Stimulated activated CD4-positive, alpha-beta T cell treated with anti-CD3 and anti-CD28 coated beads, Interleukin-1b, Interleukin-23, amount 100 ng/mL, for 4 hours (primary cell): Measurements from ENCODE around the gene WDTC1.

Experiments
- DNase-seq, 2 donors: peaks; one replicate each; pipeline ENCODE4 v3.0.0-alpha.2; 2020; ENCODE audit warnings: low read depth in 2 of 2

The WDTC1 gene

DNA sequence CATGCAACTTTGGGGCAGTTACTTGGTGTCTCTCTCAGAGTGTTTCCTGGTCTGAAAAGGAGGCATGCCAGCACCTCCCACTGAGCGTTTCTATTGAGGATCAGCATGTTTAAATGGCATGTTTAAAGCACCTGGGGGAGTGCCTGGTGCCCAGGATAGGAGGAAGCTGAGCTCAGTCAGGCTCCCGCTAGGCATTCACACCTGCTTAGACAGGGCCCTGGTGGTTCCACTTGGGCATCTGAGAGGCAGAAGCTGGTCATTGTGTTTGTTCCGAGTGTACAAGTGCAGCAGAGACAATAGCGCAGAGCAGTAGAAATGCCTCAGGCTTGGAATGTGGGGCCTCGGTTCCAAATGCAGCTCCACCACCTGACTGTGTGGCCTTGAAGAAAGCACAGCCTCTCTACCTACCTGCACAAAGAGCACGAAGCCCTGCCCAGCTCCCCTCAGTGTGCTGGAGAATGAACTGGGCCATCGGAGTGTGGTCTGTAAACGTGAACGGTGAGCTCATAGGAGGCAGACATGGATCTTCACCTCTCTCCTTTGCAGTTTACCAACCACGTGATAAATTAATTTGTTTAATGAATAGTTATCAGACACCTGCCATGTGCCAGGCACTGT is 67.3 kb downstream of the WDTC1 start:
- DNase-seq, result no peak

DNA sequence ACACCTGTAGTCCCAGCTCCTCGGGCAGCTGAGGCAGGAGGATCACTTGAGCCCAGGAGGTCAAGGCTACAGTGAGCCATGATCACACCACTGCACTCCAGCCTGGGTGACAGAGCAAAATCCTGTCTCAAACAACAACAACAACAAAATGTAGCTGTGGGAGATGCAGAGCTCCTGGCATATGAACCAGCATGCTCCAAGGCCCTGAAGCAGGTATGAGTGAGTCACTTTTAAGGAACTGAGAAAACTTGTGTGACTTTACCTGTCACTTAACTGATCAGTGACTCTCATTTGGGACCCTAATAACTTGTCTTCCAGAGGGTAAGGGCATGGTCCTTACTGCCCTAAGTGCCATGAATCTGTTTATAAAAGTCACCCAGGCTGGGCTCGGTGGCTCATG is 68.2 kb downstream of the WDTC1 start:
- DNase-seq, result no peak

- no peak for DNase-seq
Observed at GRCh38 chr1:27303509-27303908, 69.1 kb downstream of the WDTC1 start.

- no peak for DNase-seq
Observed at GRCh38 chr1:27306071-27306470, 71.6 kb downstream of the WDTC1 start.

DNA sequence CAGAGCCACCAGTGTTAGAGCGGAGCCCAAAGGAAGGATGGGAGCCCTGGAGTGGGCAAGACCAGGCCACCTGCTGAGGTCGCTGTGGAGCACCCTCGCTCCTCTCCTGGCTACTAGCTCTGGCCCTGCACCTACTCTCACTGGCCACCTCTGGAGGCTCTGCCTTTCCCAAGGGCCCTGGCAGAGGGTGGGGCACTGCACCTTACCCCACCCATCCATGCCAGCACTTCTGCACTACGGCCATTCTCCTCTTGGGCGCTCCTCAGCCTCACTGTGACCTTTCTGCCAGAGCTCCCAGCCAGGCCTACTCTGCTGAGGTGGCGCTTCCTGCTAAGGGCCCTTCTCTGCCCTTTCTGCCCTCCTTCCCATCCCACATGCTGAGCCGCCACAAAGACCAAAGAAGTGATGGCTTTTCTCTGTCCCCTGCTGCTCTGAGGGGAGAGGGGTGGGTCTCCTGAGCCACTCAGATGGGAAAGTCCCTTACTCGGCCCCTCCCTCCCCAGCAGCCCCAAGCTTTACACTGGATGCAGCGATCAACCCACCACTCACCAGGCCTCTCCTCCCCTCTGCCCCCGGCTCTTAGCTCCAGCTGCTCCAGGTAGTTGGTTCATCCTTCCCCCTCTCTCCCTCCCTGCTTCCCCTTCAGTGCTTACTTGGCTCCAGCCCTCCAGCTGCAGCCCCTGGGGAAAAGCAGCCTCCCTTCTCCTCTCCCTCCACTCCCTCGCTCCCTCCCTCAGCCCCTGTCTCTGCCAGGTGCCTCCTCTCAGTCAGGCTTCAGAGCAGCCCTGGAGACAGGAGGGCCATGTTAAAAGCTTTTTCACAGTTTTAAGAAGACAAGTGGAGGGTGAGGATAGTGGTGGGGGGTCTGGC is 72.7 kb downstream of the WDTC1 start:
- no peak for DNase-seq

GRCh38 chr1:27307874-27308598 is 73.6 kb downstream of the WDTC1 start:
- DNase-seq, result no peak

- no peak for DNase-seq
Observed at GRCh38 chr1:27314169-27314568, 79.7 kb downstream of the WDTC1 start.

DNA sequence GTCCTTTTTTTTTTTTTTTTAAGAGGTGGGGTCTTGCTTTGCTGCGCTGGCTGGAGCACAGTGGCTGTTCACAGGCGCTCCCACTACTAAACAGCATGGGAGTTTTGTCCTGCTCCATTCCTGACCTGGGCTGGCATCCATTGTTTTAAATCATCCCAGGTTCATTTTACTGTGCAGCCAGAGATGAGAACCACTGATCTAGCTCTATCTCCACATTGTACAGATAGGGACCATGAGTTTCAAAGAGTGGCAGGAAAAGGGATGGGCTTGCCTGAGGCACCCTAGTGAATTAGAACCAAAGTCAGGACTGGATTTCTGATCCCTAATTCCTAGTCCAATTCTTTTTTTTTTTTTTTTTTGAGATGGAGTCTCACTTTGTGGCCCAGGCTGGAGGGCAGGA is 80.3 kb downstream of the WDTC1 start:
- DNase-seq, result no peak

GRCh38 chr1:27316860-27317259 is 82.4 kb downstream of the WDTC1 start:
- DNase-seq, result no peak

DNA sequence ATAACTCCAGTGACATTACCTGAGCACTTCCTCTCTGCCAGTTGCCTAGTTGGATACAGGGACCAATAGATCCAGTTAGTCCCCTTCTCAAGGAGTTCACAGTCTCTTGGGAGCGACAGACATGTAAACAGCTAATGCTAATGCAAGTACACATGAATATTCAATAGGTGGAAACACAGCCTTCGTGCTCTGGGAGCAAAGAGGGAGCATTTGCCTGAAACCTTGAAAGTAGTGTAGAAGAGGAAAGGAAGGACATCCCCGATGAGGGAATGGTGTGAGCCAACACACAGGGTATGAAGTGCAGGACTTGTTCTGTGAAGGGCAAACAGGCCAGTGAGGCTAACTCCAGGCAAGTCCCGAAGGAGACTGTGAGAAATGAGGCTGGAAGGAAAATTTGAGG is 83.7 kb downstream of the WDTC1 start:
- DNase-seq, result no peak

GRCh38 chr1:27318596-27318995 is 84.2 kb downstream of the WDTC1 start:
- no peak for DNase-seq

- peak; percentile 94 to 95 for DNase-seq
Observed at GRCh38 chr1:27321813-27322568, 87.6 kb downstream of the WDTC1 start, which contains the start of gene TMEM222. TSS of gene TMEM222 (plus strand) at chr1:27322163. CDS start at chr1:27322198, 35 bp downstream.

- DNase-seq, result no peak
Observed at GRCh38 chr1:27322569-27323240, 88.3 kb downstream of the WDTC1 start.

GRCh38 chr1:27325286-27325685 is 90.9 kb downstream of the WDTC1 start:
- DNase-seq, result no peak

GRCh38 chr1:27327964-27328363 is 93.5 kb downstream of the WDTC1 start:
- no peak for DNase-seq

GRCh38 chr1:27330786-27331185 is 96.4 kb downstream of the WDTC1 start:
- no peak for DNase-seq

DNA sequence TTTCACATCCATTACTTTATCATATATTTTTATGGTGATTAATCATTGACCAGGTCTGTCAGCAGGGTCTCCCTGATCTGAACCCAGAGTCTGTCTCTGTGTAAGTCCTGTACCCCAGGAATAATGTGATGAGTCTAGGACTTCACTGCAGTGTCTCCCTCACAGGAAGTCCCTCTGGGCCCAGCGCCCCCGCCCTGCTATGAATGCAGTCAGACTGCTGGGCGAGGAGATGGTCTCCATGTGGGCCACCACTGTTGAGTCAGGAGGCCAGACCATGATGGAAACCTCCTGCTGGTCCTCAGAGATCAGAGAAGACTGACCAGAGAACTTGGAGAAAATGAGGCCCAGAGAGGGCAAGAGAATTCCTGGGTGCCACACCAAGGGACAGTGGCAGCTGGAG is 97.0 kb downstream of the WDTC1 start:
- DNase-seq, result no peak

DNA sequence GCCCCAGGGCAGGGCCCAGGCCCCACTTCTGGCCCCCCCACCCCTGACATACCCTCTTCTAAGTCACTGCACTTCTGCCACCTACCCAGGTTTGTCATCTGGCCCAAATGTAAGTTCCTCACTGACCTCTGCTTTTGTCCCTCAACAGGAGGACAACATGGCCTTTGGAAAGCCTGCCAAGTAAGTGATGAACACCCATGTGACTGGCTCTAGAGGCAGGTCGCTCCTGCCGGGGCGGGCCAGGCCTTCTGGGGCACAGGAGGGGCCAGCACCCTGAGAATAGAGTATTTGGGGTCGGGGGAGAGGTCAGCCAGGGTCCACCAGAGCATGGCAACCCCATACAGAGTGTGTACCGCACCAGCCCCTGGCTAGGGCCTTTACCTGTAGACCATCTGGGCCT is 97.5 kb downstream of the WDTC1 start:
- no peak for DNase-seq

GRCh38 chr1:27332536-27333281 is 98.3 kb downstream of the WDTC1 start:
- DNase-seq, result peak in 1 of 2 donors; percentile 46

GRCh38 chr1:27333717-27334279 is 99.4 kb downstream of the WDTC1 start:
- no peak for DNase-seq
